HepG2 (cell line): ENCODE results near the gene ATXN7L3. TPM values are rescaled to one million over a fixed set of nuclear protein-coding genes. Genes with fewer than 3 reads are reported as not detected.
A peak's percentile ranks its signal among the peaks of the same experiment; 100 is the strongest.

ENCODE experiments used
- ATAC-seq: fragments of 200-7000 bp; cut with Tn5 transposase; 3 replicates; pipeline ENCODE4 v1.9.1; 2020; ENCODE audit warnings: mild to moderate bottlenecking, moderate library complexity
- BruUV-seq: library from RNA; stranded (reverse); fragments of 400-500 nt; replicated peaks from 2 replicates; lab custom pipeline; 2021; lab: Mats Ljungman, UMichigan
- CTCF ChIA-PET: fragments of 300-600 bp; formaldehyde crosslinking; extraction: SDS; loops from one replicate; lab custom pipeline; 2021; ENCODE audit warnings: low total read pairs, inconsistent platforms, low intra/inter-chr PET ratio; lab: Yijun Ruan, JAX
- POLR2A ChIA-PET: fragments of 350-600 bp; sonication (Branson Sonifier 250); formaldehyde crosslinking; loops from one replicate; lab custom pipeline; 2020; ENCODE audit warnings: antibody characterized with exemption, inconsistent platforms; lab: Yijun Ruan, JAX
- DNase-seq: peaks from one replicate; pipeline ENCODE4 v3.0.0-alpha.2; 2015; ENCODE audit warnings: low spot score
- FAIRE-seq: peaks from 3 replicates; lab custom pipeline; 2011; peaks lifted over from hg19 to GRCh38; lab: Jason Lieb, UNC
- H2AFZ ChIP-seq: one replicate; pipeline ENCODE4 v1.6.1; 2011; ENCODE audit warnings: low read length, inconsistent platforms
- H3K27ac ChIP-seq: fragments of 300-600 bp; 3 replicates; pipeline ENCODE4 v1.8.0; 2011; ENCODE audit warnings: mixed run types, mild to moderate bottlenecking, mixed read lengths, low read length, inconsistent platforms; ENCODE audit not compliant: insufficient read depth; ENCODE audit errors: extremely low read length
- H3K27me3 ChIP-seq, 2 experiments: fragments of 200-600 bp in 1 of 2; 2 replicates in 1 of 2; 3 replicates in 1 of 2; pipeline versions ENCODE4 v1.6.0 to v1.8.0; 2011; ENCODE audit warnings: low read length in 2 of 2, mild to moderate bottlenecking in 2 of 2, moderate library complexity in 2 of 2, inconsistent platforms in 1 of 2; ENCODE audit not compliant: insufficient read depth in 2 of 2, control insufficient read depth in 1 of 2
- H3K36me3 ChIP-seq, 2 experiments: fragments of 200-600 bp in 1 of 2; replicated peaks in 1 of 2; 2 replicates in 1 of 2; 3 replicates in 1 of 2; pipeline versions ENCODE4 v1.5.1 to v1.8.0; 2011; ENCODE audit warnings: low read length in 2 of 2, inconsistent platforms in 1 of 2; ENCODE audit not compliant: insufficient read depth in 2 of 2, control insufficient read depth in 1 of 2
- H3K4me1 ChIP-seq: 2 replicates; pipeline ENCODE4 v1.5.1; 2012; ENCODE audit warnings: low read length, inconsistent platforms; ENCODE audit not compliant: insufficient read depth
- H3K4me2 ChIP-seq: 2 replicates; pipeline ENCODE4 v1.6.0; 2011; ENCODE audit warnings: low read depth, low read length, inconsistent platforms
- H3K4me3 ChIP-seq, 3 experiments: fragments of 200-600 bp in 1 of 3; sonication (generic), shearing (Covaris generic) in 1 of 3; replicated peaks in 1 of 3; 2 replicates each; pipeline ENCODE4 v1.5.1; 2011 to 2016; ENCODE audit warnings: low read length in 3 of 3, inconsistent platforms in 2 of 3, low read depth in 2 of 3, mild to moderate bottlenecking in 2 of 3, control low read depth in 1 of 3, mixed read lengths in 1 of 3; ENCODE audit not compliant: insufficient read depth in 1 of 3
- H3K79me2 ChIP-seq: one replicate; pipeline ENCODE4 v1.6.1; 2011; ENCODE audit warnings: low read length, inconsistent platforms; ENCODE audit not compliant: insufficient read depth
- H3K9ac ChIP-seq: 2 replicates; pipeline ENCODE4 v1.6.0; 2011; ENCODE audit warnings: mild to moderate bottlenecking, low read depth, low read length, inconsistent platforms; ENCODE audit not compliant: insufficient read depth
- H3K9me3 ChIP-seq: 2 replicates; pipeline ENCODE4 v1.5.1; 2012; ENCODE audit warnings: mild to moderate bottlenecking, low read length
- H4K20me1 ChIP-seq: 2 replicates; pipeline ENCODE4 v1.6.0; 2011; ENCODE audit warnings: inconsistent platforms, mild to moderate bottlenecking, low read length, moderate library complexity; ENCODE audit not compliant: insufficient read depth
- AKAP8 ChIP-seq: sonication (generic); formaldehyde crosslinking; IDR thresholded peaks from 2 replicates; pipeline ENCODE4 v1.5.1; 2020; ENCODE audit warnings: mild to moderate bottlenecking, missing genetic modification reagents
- HDAC1 ChIP-seq: sonication (generic); formaldehyde crosslinking; IDR thresholded peaks from 2 replicates; pipeline ENCODE4 v1.5.1; 2020; ENCODE audit warnings: mild to moderate bottlenecking, missing genetic modification reagents
- HES4 ChIP-seq: sonication (generic); formaldehyde crosslinking; IDR thresholded peaks from 2 replicates; pipeline ENCODE4 v1.9.0; 2021; ENCODE audit warnings: mild to moderate bottlenecking, missing genetic modification reagents, borderline replicate concordance
- KDM5A ChIP-seq: fragments of 200-600 bp; sonication (generic); IDR thresholded peaks from 2 replicates; pipeline ENCODE4 v1.7.0; 2018; ENCODE audit warnings: antibody characterized with exemption, mild to moderate bottlenecking, low read length, borderline replicate concordance
- LCORL ChIP-seq, 2 experiments: fragments of 450-650 bp in 1 of 2; sonication (generic) in 1 of 2; formaldehyde crosslinking in 1 of 2; IDR thresholded peaks; 2 replicates each; pipeline versions ENCODE4 v1.5.0 to v1.6.1; 2017 to 2020; ENCODE audit warnings: antibody characterized with exemption in 1 of 2, missing genetic modification reagents in 1 of 2
- MEIS2 ChIP-seq: sonication (generic); formaldehyde crosslinking; IDR thresholded peaks from 2 replicates; pipeline ENCODE4 v1.9.0; 2021; ENCODE audit warnings: mild to moderate bottlenecking, missing genetic modification reagents
- MYNN ChIP-seq: sonication (generic); formaldehyde crosslinking; IDR thresholded peaks from 2 replicates; pipeline ENCODE4 v1.4.0; 2020; ENCODE audit warnings: mild to moderate bottlenecking, low read depth, missing genetic modification reagents
- NCOR1 ChIP-seq: fragments of 200-600 bp; sonication (generic); IDR thresholded peaks from 2 replicates; pipeline ENCODE4 v1.7.0; 2017; ENCODE audit warnings: antibody characterized with exemption, low read length, borderline replicate concordance
- SMC3 ChIP-seq: IDR thresholded peaks from 2 replicates; pipeline ENCODE4 v1.6.1; 2011; ENCODE audit warnings: low read length, improper control_type of control experiment
- TSC22D2 ChIP-seq: sonication (generic); formaldehyde crosslinking; IDR thresholded peaks from 2 replicates; pipeline ENCODE4 v1.5.1; 2020; ENCODE audit warnings: missing genetic modification reagents, mild to moderate bottlenecking, borderline replicate concordance
- ZNF207 ChIP-seq: fragments of 450-650 bp; IDR thresholded peaks from 2 replicates; pipeline ENCODE4 v1.6.1; 2016; ENCODE audit warnings: antibody characterized with exemption, borderline replicate concordance
- ZNF234 ChIP-seq: sonication (generic); formaldehyde crosslinking; conservative IDR thresholded peaks from 2 replicates; pipeline ENCODE4 v1.5.1; 2020; ENCODE audit warnings: mild to moderate bottlenecking, missing genetic modification reagents
- ZNF253 ChIP-seq: sonication (generic); formaldehyde crosslinking; IDR thresholded peaks from 2 replicates; pipeline ENCODE4 v1.8.0; 2022; ENCODE audit warnings: mild to moderate bottlenecking, missing genetic modification reagents, borderline replicate concordance
- ZNF768 ChIP-seq: sonication (generic); formaldehyde crosslinking; IDR thresholded peaks from 2 replicates; pipeline ENCODE4 v1.4.0; 2020; ENCODE audit warnings: missing genetic modification reagents
- ZNF790 ChIP-seq: sonication (generic); formaldehyde crosslinking; IDR thresholded peaks from 2 replicates; pipeline ENCODE4 v1.8.0; 2022; ENCODE audit warnings: missing genetic modification reagents, mild to moderate bottlenecking, borderline replicate concordance
- ZNF792 ChIP-seq: IDR thresholded peaks from 2 replicates; pipeline ENCODE4 v1.6.1; 2016
- ZNF850 ChIP-seq: sonication (generic); formaldehyde crosslinking; conservative IDR thresholded peaks from 2 replicates; pipeline ENCODE4 v1.9.0; 2021; ENCODE audit warnings: mild to moderate bottlenecking, missing genetic modification reagents
- WGBS: methylation state at CpG from one replicate; pipeline ENCODE4 v1.1.6; 2017; ENCODE audit warnings: low lambda C conversion rate; 5-methylcytosine and 5-hydroxymethylcytosine counted together
- in situ Hi-C: cut with HindIII; loops from 2 replicates; pipeline ENCODE4 v1.10.0; 2017; ENCODE audit warnings: low pct_unique_long_range_greater_than_20kb; ENCODE audit not compliant: extremely low pct_ligation_motif_present
- intact Hi-C: fragments of 100-400 bp; cut with micrococcal nuclease; formaldehyde crosslinking; loops from one replicate; pipeline ENCODE4 v1.10.0; 2022; ENCODE audit not compliant: unreplicated experiment
- polyA plus RNA-seq, 8 experiments: library from polyadenylated mRNA; depleted of rRNA in 3 of 8; stranded (reverse) in 7 of 8; unstranded in 1 of 8; fragments of >200 nt; fragmentation: Illumina TruSeq in 4 of 8; extraction: Trizol in 4 of 8; gene quantifications; 2 replicates each; pipeline versions ENCODE4 v1.2.1 to v1.2.3, GENCODE V29; 2011 to 2016; ENCODE audit warnings: low read depth in 4 of 8, missing spikeins in 1 of 8, mixed read lengths in 1 of 8; ENCODE audit not compliant: insufficient read depth in 1 of 8
- total RNA-seq, 5 experiments: library from RNA; depleted of rRNA; stranded (reverse); fragments of >200 nt; fragmentation: Illumina TruSeq; extraction: Trizol; gene quantifications; 2 replicates each; pipeline ENCODE4 v1.2.3, GENCODE V29; 2016; ENCODE audit warnings: low read depth in 1 of 5
- TF ChIP-seq, protein P1 (sequence below): sonication (generic); formaldehyde crosslinking; conservative IDR thresholded peaks from 2 replicates; pipeline ENCODE4 v1.5.0; 2020; ENCODE audit warnings: missing genetic modification reagents
- TF ChIP-seq, protein P2 (sequence below): sonication (generic); formaldehyde crosslinking; IDR thresholded peaks from 2 replicates; pipeline ENCODE4 v1.4.0; 2020; ENCODE audit warnings: missing genetic modification reagents, borderline replicate concordance

Gene ATXN7L3
- total and polyA plus RNA-seq, 2 of the 13 experiments (the other 11 are each of a cell fraction or from before 2014, with no cell fraction given): 44.5 to 59.1 TPM

DNA sequence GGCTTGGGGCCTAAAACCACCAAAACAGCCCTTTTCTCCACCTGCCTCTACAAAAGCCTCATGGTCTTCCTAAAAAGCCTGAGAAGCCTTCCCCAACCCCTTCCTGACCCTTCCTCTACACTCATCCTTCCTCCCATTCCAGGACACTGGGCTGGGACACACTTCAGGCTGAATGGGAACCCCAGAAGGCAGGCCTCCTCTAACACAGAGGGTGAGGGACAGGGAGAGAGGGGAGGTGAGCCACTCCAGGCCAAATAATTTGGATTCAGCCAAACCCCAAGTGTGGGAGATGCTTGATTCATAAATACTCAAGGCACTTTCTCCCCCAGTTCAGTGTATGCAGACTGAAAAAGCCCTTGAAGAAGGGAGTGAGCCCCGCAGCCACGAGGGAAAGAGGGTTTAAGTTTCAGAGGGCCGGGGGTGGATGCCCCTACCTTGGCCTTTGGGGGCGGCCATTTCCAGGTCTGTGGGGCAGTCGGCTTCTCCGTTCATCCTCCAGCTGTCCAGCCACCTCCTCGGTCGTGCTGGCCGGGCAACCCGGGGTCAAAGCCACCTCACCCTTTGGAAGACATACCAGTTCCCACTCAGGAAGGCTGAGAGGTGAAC is 18.2 kb upstream of the ATXN7L3 start:
- peaks cover 28% of the 10 kb centered on the region for H3K79me2 ChIP-seq
- in situ Hi-C loops (no loop called here), intact Hi-C loops (loop anchor here (2.0 kb wide), 2 partner anchors 15 to 107 kb away; partner anchors contain the start of gene SLC25A39)
- H3K4me3 ChIP-seq: peak overlapping the region; percentile 88 to 99 (median 98)
- no peaks in the 10 kb centered on the region for H3K9me3 ChIP-seq
- H3K36me3 ChIP-seq: peaks cover 22 to 37% of the 10 kb centered on the region in 2 experiments
- H2AFZ ChIP-seq: no peak overlapping the region
- ATAC-seq: peak; percentile 0; the same call in 1 of the 3 replicates
- no peaks in the 10 kb centered on the region; the same call in 1 of the 2 replicates for H4K20me1 ChIP-seq
- no peak for DNase-seq
- H3K9ac ChIP-seq: peak overlapping the region; percentile 85
- H3K27ac ChIP-seq: peak overlapping the region; percentile 89
- peak overlapping the region; percentile 97 for H3K4me2 ChIP-seq
- no peak for FAIRE-seq
- ChIA-PET POLR2A (interaction anchor here (0.7 to 1.4 kb wide), 13 partner anchors 11 to 127 kb away, joined by 3 to 10 read pairs (median 5); partner anchors contain the start of genes ATXN7L3, GRN and TMUB2), CTCF (interaction anchor here (2.3 kb wide), 1 partner anchor 14 kb away, joined by 13 read pairs; no protein-coding TSS in a partner anchor)
- H3K4me1 ChIP-seq: peaks cover 23% of the 10 kb centered on the region
- 0% methylated on average over 6 of the region's 10 CpGs for WGBS
- H3K27me3 ChIP-seq: no peaks in the 10 kb centered on the region; a peak in 1 of 5 replicates
- BruUV-seq: TSS peak; percentile 38
- TF ChIP-seq ZNF792 (CRISPR knock-in tag) (no peak), LCORL (IDR thresholded peaks at IDR 0.05) (no peak), LCORL (CRISPR knock-in tag; IDR thresholded peaks at IDR 0.05) (no peak), ZNF768 (CRISPR knock-in tag) (no peak), ZNF207 (no peak), ZNF253 (CRISPR knock-in tag) (no peak), ZNF850 (CRISPR knock-in tag) (no peak), MEIS2 (CRISPR knock-in tag) (peak; percentile 22; the same call in 1 of the 2 replicates), MYNN (CRISPR knock-in tag) (no peak), ZNF234 (no peak; the same call in 1 of the 2 replicates), AKAP8 (CRISPR knock-in tag) (0 out of 2 replicates have a peak, but pooled peaks have one; percentile 27), KDM5A (no peak), SMC3 (no peak), NCOR1 (no peak), HDAC1 (CRISPR knock-in tag) (no peak), TSC22D2 (CRISPR knock-in tag) (no peak), HES4 (CRISPR knock-in tag) (no peak), ZNF790 (no peak)
- TF ChIP-seq, protein P1, sequence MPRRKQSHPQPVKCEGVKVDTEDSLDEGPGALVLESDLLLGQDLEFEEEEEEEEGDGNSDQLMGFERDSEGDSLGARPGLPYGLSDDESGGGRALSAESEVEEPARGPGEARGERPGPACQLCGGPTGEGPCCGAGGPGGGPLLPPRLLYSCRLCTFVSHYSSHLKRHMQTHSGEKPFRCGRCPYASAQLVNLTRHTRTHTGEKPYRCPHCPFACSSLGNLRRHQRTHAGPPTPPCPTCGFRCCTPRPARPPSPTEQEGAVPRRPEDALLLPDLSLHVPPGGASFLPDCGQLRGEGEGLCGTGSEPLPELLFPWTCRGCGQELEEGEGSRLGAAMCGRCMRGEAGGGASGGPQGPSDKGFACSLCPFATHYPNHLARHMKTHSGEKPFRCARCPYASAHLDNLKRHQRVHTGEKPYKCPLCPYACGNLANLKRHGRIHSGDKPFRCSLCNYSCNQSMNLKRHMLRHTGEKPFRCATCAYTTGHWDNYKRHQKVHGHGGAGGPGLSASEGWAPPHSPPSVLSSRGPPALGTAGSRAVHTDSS: 0 out of 2 replicates have a peak, but pooled peaks have one; percentile 38
- TF ChIP-seq, protein P2, sequence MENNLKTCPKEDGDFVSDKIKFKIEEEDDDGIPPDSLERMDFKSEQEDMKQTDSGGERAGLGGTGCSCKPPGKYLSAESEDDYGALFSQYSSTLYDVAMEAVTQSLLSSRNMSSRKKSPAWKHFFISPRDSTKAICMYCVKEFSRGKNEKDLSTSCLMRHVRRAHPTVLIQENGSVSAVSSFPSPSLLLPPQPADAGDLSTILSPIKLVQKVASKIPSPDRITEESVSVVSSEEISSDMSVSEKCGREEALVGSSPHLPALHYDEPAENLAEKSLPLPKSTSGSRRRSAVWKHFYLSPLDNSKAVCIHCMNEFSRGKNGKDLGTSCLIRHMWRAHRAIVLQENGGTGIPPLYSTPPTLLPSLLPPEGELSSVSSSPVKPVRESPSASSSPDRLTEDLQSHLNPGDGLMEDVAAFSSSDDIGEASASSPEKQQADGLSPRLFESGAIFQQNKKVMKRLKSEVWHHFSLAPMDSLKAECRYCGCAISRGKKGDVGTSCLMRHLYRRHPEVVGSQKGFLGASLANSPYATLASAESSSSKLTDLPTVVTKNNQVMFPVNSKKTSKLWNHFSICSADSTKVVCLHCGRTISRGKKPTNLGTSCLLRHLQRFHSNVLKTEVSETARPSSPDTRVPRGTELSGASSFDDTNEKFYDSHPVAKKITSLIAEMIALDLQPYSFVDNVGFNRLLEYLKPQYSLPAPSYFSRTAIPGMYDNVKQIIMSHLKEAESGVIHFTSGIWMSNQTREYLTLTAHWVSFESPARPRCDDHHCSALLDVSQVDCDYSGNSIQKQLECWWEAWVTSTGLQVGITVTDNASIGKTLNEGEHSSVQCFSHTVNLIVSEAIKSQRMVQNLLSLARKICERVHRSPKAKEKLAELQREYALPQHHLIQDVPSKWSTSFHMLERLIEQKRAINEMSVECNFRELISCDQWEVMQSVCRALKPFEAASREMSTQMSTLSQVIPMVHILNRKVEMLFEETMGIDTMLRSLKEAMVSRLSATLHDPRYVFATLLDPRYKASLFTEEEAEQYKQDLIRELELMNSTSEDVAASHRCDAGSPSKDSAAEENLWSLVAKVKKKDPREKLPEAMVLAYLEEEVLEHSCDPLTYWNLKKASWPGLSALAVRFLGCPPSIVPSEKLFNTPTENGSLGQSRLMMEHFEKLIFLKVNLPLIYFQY (CRISPR knock-in tag): no peak
